ENCODE measurements around the gene SND1.

GRCh38 chr7:127897704-127898454 lies 245.9 kb downstream of the SND1 start:
- TF ChIP-seq CTCF (conservative IDR thresholded peaks at IDR 0.05; ENCODE audit: low read depth, low read length) (no peak), EZH2 (IDR thresholded peaks at IDR 0.05; ENCODE audit: low read length, unreplicated experiment) (no peak), EZH2phosphoT487 (IDR thresholded peaks at IDR 0.05; ENCODE audit: borderline replicate concordance, low read length) (no peak)

Data from PC-3 (cell line).